22Rv1 (cell line): Measurements from ENCODE around the gene YWHAB.
A peak's percentile ranks its signal among the peaks of the same experiment; 100 is the strongest.

Experiments used
- ZFX ChIP-seq: fragments of 450-650 bp; IDR thresholded peaks from 2 replicates; pipeline ENCODE4 v1.6.1; 2017; ENCODE audit warnings: antibody characterized with exemption, borderline replicate concordance
- TF ChIP-seq, protein P1 (sequence below): fragments of 450-650 bp; IDR thresholded peaks from 2 replicates; pipeline ENCODE4 v1.5.1; 2017; ENCODE audit warnings: mild to moderate bottlenecking

DNA sequence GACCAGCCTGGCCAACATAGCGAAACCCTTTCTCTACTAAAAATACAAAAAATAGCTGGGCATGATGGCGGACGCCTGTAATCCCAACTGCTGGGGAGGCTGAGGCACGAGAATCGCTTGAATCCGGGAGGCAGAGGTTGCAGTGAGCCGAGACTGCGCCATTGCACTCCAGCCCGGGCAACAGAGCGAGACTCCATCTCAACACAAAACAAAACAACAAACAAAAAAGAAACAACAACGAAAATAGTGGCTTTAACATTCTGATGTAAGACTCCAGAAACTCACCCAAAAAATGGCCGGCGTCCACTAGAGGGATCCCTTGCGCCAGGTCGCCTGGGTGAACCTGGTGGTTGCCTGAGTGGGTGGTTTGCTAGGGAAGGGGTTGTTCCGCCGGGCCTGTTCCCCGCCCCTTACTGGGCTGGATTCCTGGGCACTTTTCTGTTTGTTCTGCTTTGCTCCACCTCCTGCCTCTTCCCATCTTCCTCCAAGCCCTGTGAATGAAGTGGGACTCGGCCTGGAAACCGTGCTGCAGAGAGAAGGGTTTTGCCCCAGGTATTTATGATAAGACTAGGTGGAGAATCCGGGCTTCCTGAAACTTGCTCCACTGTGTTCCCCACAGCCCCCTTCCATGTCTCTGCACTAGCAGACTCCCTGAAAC is 25.9 kb downstream of the YWHAB start:
- TF ChIP-seq, protein P1, sequence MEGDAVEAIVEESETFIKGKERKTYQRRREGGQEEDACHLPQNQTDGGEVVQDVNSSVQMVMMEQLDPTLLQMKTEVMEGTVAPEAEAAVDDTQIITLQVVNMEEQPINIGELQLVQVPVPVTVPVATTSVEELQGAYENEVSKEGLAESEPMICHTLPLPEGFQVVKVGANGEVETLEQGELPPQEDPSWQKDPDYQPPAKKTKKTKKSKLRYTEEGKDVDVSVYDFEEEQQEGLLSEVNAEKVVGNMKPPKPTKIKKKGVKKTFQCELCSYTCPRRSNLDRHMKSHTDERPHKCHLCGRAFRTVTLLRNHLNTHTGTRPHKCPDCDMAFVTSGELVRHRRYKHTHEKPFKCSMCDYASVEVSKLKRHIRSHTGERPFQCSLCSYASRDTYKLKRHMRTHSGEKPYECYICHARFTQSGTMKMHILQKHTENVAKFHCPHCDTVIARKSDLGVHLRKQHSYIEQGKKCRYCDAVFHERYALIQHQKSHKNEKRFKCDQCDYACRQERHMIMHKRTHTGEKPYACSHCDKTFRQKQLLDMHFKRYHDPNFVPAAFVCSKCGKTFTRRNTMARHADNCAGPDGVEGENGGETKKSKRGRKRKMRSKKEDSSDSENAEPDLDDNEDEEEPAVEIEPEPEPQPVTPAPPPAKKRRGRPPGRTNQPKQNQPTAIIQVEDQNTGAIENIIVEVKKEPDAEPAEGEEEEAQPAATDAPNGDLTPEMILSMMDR = peak; percentile 85
- no peak for TF ChIP-seq ZFX
